PFSK-1 (cell line): ENCODE results near the gene TSPAN6.

Experiments
- POLR2AphosphoS5 ChIP-seq: IDR thresholded peaks from 2 replicates; pipeline ENCODE4 v1.6.1; 2012; ENCODE audit warnings: low read depth, mild to moderate bottlenecking, control low read depth, low read length, moderate library complexity
- SIN3A ChIP-seq: IDR thresholded peaks from 2 replicates; pipeline ENCODE4 v1.6.1; 2012; ENCODE audit warnings: mild to moderate bottlenecking, low read length, moderate library complexity, borderline replicate concordance; ENCODE audit not compliant: insufficient read depth
- TAF1 ChIP-seq: IDR thresholded peaks from 2 replicates; pipeline ENCODE4 v1.6.1; 2012; ENCODE audit warnings: low read length, control low read depth, borderline replicate concordance; ENCODE audit not compliant: insufficient read depth
- TF ChIP-seq, protein P1 (sequence below), 2 experiments: IDR thresholded peaks; 2 replicates each; pipeline versions ENCODE4 v1.6.1 to v1.8.0; 2011 to 2012; ENCODE audit warnings: low read depth in 2 of 2, low read length in 2 of 2, control low read depth in 1 of 2, inconsistent platforms in 1 of 2, mild to moderate bottlenecking in 1 of 2, moderate library complexity in 1 of 2; ENCODE audit not compliant: insufficient read depth in 1 of 2

DNA sequence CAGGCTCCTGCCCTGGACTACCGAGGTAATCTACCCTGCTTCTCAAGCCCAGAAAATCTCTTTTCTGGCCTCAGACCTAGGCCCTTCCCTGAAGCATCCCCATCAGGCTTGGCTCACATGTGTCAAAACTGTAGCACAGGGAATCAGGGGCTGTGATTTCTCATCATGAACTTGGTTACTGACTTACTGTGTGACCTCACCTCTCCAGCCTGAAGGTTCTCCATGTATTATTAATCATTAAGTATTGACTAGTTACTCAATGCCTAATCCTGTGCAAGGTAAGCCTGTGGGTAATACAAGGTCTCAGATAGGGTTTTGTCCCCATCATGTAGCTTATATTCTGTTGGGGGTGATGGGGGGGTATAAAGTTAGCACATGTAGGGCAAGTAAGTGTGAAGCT lies 14.2 kb upstream of the TSPAN6 start:
- no peak for TF ChIP-seq POLR2AphosphoS5
- no peak for TF ChIP-seq TAF1
- TF ChIP-seq, protein P1, sequence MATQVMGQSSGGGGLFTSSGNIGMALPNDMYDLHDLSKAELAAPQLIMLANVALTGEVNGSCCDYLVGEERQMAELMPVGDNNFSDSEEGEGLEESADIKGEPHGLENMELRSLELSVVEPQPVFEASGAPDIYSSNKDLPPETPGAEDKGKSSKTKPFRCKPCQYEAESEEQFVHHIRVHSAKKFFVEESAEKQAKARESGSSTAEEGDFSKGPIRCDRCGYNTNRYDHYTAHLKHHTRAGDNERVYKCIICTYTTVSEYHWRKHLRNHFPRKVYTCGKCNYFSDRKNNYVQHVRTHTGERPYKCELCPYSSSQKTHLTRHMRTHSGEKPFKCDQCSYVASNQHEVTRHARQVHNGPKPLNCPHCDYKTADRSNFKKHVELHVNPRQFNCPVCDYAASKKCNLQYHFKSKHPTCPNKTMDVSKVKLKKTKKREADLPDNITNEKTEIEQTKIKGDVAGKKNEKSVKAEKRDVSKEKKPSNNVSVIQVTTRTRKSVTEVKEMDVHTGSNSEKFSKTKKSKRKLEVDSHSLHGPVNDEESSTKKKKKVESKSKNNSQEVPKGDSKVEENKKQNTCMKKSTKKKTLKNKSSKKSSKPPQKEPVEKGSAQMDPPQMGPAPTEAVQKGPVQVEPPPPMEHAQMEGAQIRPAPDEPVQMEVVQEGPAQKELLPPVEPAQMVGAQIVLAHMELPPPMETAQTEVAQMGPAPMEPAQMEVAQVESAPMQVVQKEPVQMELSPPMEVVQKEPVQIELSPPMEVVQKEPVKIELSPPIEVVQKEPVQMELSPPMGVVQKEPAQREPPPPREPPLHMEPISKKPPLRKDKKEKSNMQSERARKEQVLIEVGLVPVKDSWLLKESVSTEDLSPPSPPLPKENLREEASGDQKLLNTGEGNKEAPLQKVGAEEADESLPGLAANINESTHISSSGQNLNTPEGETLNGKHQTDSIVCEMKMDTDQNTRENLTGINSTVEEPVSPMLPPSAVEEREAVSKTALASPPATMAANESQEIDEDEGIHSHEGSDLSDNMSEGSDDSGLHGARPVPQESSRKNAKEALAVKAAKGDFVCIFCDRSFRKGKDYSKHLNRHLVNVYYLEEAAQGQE (IDR thresholded peaks at IDR 0.05; ENCODE audit: insufficient read depth in 1 of 2, low read depth in 2 of 2, low read length in 2 of 2) = no peak
- TF ChIP-seq SIN3A = no peak
